ENCODE results near the gene TIMELESS. TPM values are rescaled to one million over a fixed set of nuclear protein-coding genes. Genes with fewer than 3 reads are reported as not detected.

TIMELESS gene
- total and polyA plus RNA-seq, 9 of the 15 experiments (the other 6 are each of a cell fraction or from before 2014, with no cell fraction given): 11.9 to 59.2 (median 35.8) TPM

DNA sequence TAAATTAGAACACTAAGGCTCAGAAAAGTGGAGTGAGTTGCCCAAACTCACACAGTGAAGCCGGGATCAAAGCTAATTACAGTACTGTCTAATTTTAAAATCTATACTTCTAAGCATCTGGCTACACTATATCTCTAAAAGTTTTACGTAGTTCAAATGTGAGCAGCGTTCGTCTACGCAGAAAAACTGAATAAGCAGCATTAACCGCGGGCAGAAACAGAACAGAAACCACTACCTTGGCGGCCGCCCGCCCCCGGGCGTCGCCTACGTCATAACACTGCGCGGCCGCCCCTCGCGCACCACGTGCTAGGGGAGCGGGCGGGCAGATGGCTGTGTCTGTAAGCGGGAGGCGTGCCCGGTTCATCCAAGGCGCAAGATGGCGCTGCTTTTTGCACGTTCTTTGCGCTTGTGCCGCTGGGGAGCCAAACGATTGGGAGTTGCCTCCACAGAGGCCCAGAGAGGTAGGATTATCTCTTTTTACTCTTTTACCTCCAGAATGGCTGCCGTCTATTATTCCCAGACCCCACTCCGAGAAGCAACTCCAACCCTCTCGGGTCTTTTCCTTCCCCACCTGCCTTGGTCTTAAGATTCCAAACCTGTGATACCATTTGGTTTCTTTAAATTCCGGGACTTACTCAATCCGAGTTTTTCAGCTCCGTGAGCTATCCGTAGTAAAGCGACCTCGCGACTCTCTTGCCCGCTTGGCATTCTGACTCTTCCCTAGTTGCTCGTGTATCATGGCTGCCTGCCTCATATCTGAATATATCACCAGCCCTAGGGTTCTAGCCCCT is 19.2 kb upstream of the TIMELESS start, which contains the start of gene SPRYD4 (continued):
- 0 out of 2 replicates have a peak, but pooled peaks have one; percentile 58 for TF ChIP-seq NCOR1 (IDR thresholded peaks at IDR 0.05)
- TF ChIP-seq POU5F1 (IDR thresholded peaks at IDR 0.05; ENCODE audit: borderline replicate concordance, low read depth, low read length, partially characterized antibody): no peak
- no peak for TF ChIP-seq KAT7 (CRISPR knock-in tag; IDR thresholded peaks at IDR 0.05; ENCODE audit: borderline replicate concordance)
- TF ChIP-seq ZNF316 (IDR thresholded peaks at IDR 0.05): no peak
- no peak for TF ChIP-seq TGIF2 (CRISPR knock-in tag; IDR thresholded peaks at IDR 0.05)
- TF ChIP-seq, protein P1, sequence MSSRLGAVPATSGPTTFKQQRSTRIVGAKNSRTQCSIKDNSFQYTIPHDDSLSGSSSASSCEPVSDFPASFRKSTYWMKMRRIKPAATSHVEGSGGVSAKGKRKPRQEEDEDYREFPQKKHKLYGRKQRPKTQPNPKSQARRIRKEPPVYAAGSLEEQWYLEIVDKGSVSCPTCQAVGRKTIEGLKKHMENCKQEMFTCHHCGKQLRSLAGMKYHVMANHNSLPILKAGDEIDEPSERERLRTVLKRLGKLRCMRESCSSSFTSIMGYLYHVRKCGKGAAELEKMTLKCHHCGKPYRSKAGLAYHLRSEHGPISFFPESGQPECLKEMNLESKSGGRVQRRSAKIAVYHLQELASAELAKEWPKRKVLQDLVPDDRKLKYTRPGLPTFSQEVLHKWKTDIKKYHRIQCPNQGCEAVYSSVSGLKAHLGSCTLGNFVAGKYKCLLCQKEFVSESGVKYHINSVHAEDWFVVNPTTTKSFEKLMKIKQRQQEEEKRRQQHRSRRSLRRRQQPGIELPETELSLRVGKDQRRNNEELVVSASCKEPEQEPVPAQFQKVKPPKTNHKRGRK (tag; IDR thresholded peaks at IDR 0.05): no peak
- TF ChIP-seq BDP1 (IDR thresholded peaks at IDR 0.05; ENCODE audit: insufficient read depth, insufficient read length): no peak
- no peak for TF ChIP-seq HIVEP1 (CRISPR knock-in tag; IDR thresholded peaks at IDR 0.05)
- peak; percentile 67 for TF ChIP-seq GABPB1 (CRISPR knock-in tag; IDR thresholded peaks at IDR 0.05)
- peak; percentile 59; the same call in 1 of the 2 replicates for TF ChIP-seq FOXP1 (CRISPR knock-in tag; IDR thresholded peaks at IDR 0.05)
- TF ChIP-seq, protein P2, sequence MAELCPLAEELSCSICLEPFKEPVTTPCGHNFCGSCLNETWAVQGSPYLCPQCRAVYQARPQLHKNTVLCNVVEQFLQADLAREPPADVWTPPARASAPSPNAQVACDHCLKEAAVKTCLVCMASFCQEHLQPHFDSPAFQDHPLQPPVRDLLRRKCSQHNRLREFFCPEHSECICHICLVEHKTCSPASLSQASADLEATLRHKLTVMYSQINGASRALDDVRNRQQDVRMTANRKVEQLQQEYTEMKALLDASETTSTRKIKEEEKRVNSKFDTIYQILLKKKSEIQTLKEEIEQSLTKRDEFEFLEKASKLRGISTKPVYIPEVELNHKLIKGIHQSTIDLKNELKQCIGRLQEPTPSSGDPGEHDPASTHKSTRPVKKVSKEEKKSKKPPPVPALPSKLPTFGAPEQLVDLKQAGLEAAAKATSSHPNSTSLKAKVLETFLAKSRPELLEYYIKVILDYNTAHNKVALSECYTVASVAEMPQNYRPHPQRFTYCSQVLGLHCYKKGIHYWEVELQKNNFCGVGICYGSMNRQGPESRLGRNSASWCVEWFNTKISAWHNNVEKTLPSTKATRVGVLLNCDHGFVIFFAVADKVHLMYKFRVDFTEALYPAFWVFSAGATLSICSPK (IDR thresholded peaks at IDR 0.05; ENCODE audit: borderline replicate concordance): no peak
- peak; percentile 97 for TF ChIP-seq MXI1 (IDR thresholded peaks at IDR 0.05; ENCODE audit: low read depth, low read length)
- peak; percentile 67 to 97 for TF ChIP-seq MAZ (CRISPR knock-in tag; conservative IDR thresholded peaks at IDR 0.05 in 1 of 2, IDR thresholded peaks at IDR 0.05 in 1 of 2)
- peak; percentile 92 for TF ChIP-seq RB1 (IDR thresholded peaks at IDR 0.05; ENCODE audit: low read depth)
- TF ChIP-seq DDX20 (tag; IDR thresholded peaks at IDR 0.05; ENCODE audit: low read depth): no peak
- no peak; the same call in 1 of the 2 replicates for TF ChIP-seq GTF2F1 (IDR thresholded peaks at IDR 0.05; ENCODE audit: low read depth, low read length)
- no peak for TF ChIP-seq PCBP2 (IDR thresholded peaks at IDR 0.05; ENCODE audit: low read depth, low read length, poor library complexity, severe bottlenecking)
- TF ChIP-seq ZNF274 (IDR thresholded peaks at IDR 0.05; ENCODE audit: borderline replicate concordance, low read depth, low read length): no peak
- no peak for TF ChIP-seq SMAD2 (IDR thresholded peaks at IDR 0.05; ENCODE audit: low read depth, low read length)
- no peak for TF ChIP-seq PRPF4 (IDR thresholded peaks at IDR 0.05; ENCODE audit: insufficient read depth, low read depth, low read length, poor library complexity, severe bottlenecking)
- 0 out of 2 replicates have a peak, but pooled peaks have one; percentile 74 for TF ChIP-seq KDM2B (CRISPR knock-in tag; IDR thresholded peaks at IDR 0.05)
- TF ChIP-seq COPS2 (conservative IDR thresholded peaks at IDR 0.05): no peak
- no peak for TF ChIP-seq BRF1 (IDR thresholded peaks at IDR 0.05; ENCODE audit: borderline replicate concordance, extremely low read depth, insufficient read length)
